ENCODE results near the gene VASN. TPM values are rescaled to one million over a fixed set of nuclear protein-coding genes. Genes with fewer than 3 reads are reported as not detected.

VASN gene
- total RNA-seq, 1 experiment from 2014 or later = 18.1 TPM

DNA sequence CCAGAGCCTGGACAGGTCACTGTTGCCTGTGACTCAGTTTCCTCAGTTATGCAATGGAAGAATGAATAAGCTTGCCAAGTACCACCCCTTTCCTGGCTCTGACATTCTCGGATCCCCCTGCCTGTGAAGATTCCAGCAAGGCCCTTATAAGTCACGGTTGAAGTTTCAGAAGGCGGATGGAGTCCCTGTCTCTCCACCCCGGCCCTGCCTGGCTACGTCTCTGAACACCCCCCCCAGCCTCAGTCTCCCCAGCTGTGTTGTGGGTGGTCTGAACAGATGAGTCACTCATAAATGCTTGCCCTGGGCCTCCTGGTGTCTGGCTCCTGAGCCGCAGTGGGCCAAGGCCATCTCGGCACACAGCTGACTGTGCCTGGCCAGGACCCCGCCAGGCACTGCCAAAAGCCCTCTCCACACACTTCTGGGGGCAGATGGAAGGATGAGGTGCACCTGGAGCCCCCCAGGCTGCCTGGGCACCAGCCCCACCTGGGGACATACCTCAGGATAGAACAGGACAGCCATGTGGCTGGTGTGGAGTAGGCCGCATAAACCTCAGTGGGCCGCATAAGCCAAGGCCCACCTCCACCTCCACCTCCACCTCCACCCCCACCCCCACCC is 15.4 kb downstream of the VASN start:
- no peaks in the 10 kb centered on the region for H3K27me3 Mint-ChIP-seq (ENCODE audit: unreplicated experiment)
- H3K27ac Mint-ChIP-seq (ENCODE audit: unreplicated experiment) = no peak overlapping the region
- H3K4me3 Mint-ChIP-seq (ENCODE audit: low read depth, unreplicated experiment) = no peak overlapping the region
- peaks cover under 1% of the 10 kb centered on the region for H3K4me1 Mint-ChIP-seq (ENCODE audit: low read depth, unreplicated experiment)
- DNase-seq = no peak
- H3K9me3 Mint-ChIP-seq (ENCODE audit: low read depth, unreplicated experiment) = no peaks in the 10 kb centered on the region
- intact Hi-C loops (cut with micrococcal nuclease; ENCODE audit: unreplicated experiment) = no loop called here
- TF ChIP-seq, protein P1, sequence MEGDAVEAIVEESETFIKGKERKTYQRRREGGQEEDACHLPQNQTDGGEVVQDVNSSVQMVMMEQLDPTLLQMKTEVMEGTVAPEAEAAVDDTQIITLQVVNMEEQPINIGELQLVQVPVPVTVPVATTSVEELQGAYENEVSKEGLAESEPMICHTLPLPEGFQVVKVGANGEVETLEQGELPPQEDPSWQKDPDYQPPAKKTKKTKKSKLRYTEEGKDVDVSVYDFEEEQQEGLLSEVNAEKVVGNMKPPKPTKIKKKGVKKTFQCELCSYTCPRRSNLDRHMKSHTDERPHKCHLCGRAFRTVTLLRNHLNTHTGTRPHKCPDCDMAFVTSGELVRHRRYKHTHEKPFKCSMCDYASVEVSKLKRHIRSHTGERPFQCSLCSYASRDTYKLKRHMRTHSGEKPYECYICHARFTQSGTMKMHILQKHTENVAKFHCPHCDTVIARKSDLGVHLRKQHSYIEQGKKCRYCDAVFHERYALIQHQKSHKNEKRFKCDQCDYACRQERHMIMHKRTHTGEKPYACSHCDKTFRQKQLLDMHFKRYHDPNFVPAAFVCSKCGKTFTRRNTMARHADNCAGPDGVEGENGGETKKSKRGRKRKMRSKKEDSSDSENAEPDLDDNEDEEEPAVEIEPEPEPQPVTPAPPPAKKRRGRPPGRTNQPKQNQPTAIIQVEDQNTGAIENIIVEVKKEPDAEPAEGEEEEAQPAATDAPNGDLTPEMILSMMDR (IDR thresholded peaks at IDR 0.05; ENCODE audit: unreplicated experiment) = no peak
- BruUV-seq (replicated peaks) = no TSS peak
- CTCF ChIA-PET = no interaction called here
- peaks cover 60% of the 10 kb centered on the region for H3K36me3 Mint-ChIP-seq (ENCODE audit: insufficient read depth, unreplicated experiment)

DNA sequence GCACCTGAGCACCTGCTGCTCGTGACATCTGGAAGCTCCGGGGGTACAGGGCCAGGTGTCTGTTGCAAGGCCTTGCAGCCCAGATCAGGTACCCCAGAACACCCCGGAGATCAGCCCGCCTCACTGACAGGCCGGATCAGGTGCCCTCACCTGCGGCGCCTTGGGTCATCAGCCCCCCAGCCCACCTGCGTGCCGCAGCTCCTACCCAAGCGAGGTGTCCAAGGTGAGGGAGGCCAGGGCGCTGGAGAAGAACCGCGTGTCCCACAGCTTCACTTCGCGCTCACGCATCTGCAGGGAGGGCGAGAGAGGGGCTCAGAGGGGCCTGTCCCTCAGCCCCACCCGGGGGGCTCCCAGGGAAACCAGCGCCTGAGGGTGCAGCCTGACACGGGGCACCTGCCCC is 16.1 kb downstream of the VASN start:
- H3K9me3 Mint-ChIP-seq (ENCODE audit: low read depth, unreplicated experiment) = no peaks in the 10 kb centered on the region
- CTCF ChIA-PET = no interaction called here
- peaks cover 8% of the 10 kb centered on the region for H3K4me1 Mint-ChIP-seq (ENCODE audit: low read depth, unreplicated experiment)
- no TSS peak for BruUV-seq (replicated peaks)
- intact Hi-C loops (cut with micrococcal nuclease; ENCODE audit: unreplicated experiment) = no loop called here
- peaks cover 60% of the 10 kb centered on the region for H3K36me3 Mint-ChIP-seq (ENCODE audit: insufficient read depth, unreplicated experiment)
- no peaks in the 10 kb centered on the region for H3K27me3 Mint-ChIP-seq (ENCODE audit: unreplicated experiment)
- no peak overlapping the region for H3K27ac Mint-ChIP-seq (ENCODE audit: unreplicated experiment)
- no peak overlapping the region for H3K4me3 Mint-ChIP-seq (ENCODE audit: low read depth, unreplicated experiment)
- DNase-seq = no peak
- TF ChIP-seq, protein P1 (IDR thresholded peaks at IDR 0.05; ENCODE audit: unreplicated experiment) = no peak

DNA sequence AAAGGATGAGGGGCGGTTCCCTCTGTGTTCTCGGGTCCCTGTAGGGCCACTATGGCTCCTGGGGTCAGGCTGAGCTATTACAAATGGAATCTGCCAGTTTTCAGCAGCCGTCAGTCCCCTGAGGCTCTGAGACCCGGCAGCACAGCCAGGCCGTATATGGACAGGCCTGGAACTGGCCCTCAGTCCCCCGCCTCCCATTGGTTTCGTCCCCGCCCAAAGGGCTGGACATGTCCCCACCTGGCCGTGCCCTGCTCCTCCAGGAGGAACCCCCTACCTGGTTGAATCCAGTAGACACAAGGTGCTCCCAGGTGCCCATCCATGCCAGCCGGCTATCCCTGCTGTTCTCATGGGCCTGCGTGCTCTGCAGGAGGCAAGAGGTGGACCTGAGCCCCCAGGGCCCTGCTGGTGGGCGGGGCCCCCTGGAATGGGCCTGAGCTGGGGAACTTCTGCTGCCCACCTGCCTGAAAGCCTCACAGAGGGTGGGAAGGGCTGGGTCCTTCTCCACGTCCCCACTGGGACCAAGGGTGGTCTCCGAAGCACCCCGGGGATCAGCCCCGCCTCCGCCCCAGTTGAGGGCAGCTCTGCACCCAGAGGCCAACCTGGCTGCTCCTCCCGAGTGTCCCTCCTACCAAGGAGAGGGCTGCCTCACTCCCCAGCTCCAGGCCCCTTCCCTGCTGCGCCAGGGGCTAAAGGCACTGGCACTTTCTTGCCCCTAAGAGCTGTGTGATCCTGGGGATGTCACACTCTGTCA is 16.8 kb downstream of the VASN start:
- TF ChIP-seq, protein P1 (IDR thresholded peaks at IDR 0.05; ENCODE audit: unreplicated experiment) = no peak
- DNase-seq = no peak
- Mint-ChIP-seq H3K4me3 (ENCODE audit: low read depth, unreplicated experiment) (no peak overlapping the region), H3K9me3 (ENCODE audit: low read depth, unreplicated experiment) (no peaks in the 10 kb centered on the region), H3K27me3 (ENCODE audit: unreplicated experiment) (no peaks in the 10 kb centered on the region), H3K27ac (ENCODE audit: unreplicated experiment) (no peak overlapping the region), H3K4me1 (ENCODE audit: low read depth, unreplicated experiment) (peaks cover 14% of the 10 kb centered on the region), H3K36me3 (ENCODE audit: insufficient read depth, unreplicated experiment) (peaks cover 60% of the 10 kb centered on the region)
- CTCF ChIA-PET = interaction anchor here (0.7 to 1.8 kb wide), 2 partner anchors 13 to 78 kb away, joined by 4 to 5 read pairs; no protein-coding TSS in a partner anchor
- BruUV-seq (replicated peaks) = no TSS peak
- intact Hi-C loops (cut with micrococcal nuclease; ENCODE audit: unreplicated experiment) = no loop called here

DNA sequence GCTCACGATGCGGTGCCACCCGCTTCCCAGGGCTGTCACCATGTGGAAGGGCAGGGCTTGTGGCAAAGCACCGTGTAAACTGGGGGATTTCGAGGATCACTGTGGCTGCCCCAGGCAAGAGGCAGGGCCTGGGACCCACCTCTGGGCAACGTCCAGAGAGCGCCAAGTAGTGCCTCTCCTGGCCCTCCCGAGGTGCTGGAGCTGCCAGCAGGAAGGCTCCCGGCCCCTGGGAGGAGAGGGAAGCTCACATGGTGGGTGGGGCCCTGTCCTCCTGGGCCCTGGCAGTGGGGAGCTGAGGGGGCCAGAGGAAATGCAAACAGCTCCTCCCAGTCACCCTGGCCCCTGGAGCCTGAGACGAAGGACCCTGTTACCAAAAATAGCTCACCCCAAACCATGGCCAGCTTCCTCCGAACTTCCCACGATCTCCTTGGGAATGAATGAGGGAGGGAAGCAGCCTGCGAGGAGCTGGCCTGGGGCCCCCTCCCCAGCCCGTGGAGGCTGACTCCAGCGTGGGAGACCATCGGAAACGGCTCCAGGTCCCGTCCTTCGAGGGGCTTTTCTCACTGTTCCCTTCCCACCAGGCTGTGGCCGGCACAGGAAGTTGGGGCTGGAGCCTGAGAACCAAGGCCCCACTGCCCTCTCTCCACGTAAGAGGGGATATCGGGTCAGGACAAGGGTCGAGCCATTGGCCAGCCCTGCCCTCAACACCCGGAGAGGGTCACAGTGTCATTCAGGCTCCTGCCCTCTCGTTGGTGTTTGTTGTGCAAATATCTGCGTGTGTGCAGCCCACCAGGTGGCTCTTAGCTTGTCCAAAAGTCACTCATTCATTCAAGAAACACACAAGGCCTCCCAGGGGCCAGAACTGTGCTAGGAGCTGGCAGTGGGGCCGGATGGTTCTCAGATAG is 17.7 kb downstream of the VASN start:
- BruUV-seq (replicated peaks) = no TSS peak
- Mint-ChIP-seq H3K4me1 (ENCODE audit: low read depth, unreplicated experiment) (peaks cover 14% of the 10 kb centered on the region), H3K4me3 (ENCODE audit: low read depth, unreplicated experiment) (no peak overlapping the region), H3K27ac (ENCODE audit: unreplicated experiment) (no peak overlapping the region), H3K9me3 (ENCODE audit: low read depth, unreplicated experiment) (no peaks in the 10 kb centered on the region), H3K27me3 (ENCODE audit: unreplicated experiment) (no peaks in the 10 kb centered on the region), H3K36me3 (ENCODE audit: insufficient read depth, unreplicated experiment) (peaks cover 53% of the 10 kb centered on the region)
- CTCF ChIA-PET = interaction anchor here (0.7 to 4.8 kb wide), 4 partner anchors 14 to 79 kb away, joined by 3 to 38 read pairs (median 4); no protein-coding TSS in a partner anchor
- no peak for DNase-seq
- TF ChIP-seq, protein P1 (IDR thresholded peaks at IDR 0.05; ENCODE audit: unreplicated experiment) = no peak
- intact Hi-C loops (cut with micrococcal nuclease; ENCODE audit: unreplicated experiment) = no loop called here

Measured in Calu3 (cell line).